WERI-Rb-1 (cell line): Measurements from ENCODE around the gene EXOC3L1.
A peak's percentile ranks its signal among the peaks of the same experiment; 100 is the strongest.

Experiments used
- DNase-seq: peaks from one replicate; pipeline ENCODE4 v3.0.0-alpha.2; 2020
- H3K27ac ChIP-seq: fragments of 250-450 bp; sonication (Bioruptor Pico); 2 replicates; pipeline ENCODE4 v1.5.1; 2020; ENCODE audit warnings: mild to moderate bottlenecking, moderate library complexity
- H3K27me3 ChIP-seq: fragments of 250-450 bp; sonication (Bioruptor Pico); 2 replicates; pipeline ENCODE4 v1.5.1; 2021; ENCODE audit warnings: mild to moderate bottlenecking, low read depth, moderate library complexity; ENCODE audit not compliant: insufficient read depth, severe bottlenecking
- H3K36me3 ChIP-seq: fragments of 250-450 bp; sonication (Bioruptor Pico); 2 replicates; pipeline ENCODE4 v1.5.1; 2020; ENCODE audit warnings: mild to moderate bottlenecking, moderate library complexity
- H3K4me3 ChIP-seq: 2 replicates; pipeline ENCODE4 v1.5.1; 2011; ENCODE audit warnings: low read depth, mild to moderate bottlenecking, control low read depth, low read length
- H3K9me3 ChIP-seq: fragments of 250-450 bp; sonication (Bioruptor Pico); 2 replicates; pipeline ENCODE4 v1.5.1; 2021; ENCODE audit warnings: mild to moderate bottlenecking, moderate library complexity; ENCODE audit not compliant: severe bottlenecking
- CTCF ChIP-seq: IDR thresholded peaks from 2 replicates; pipeline ENCODE4 v1.5.1; 2011; ENCODE audit warnings: low read depth, mild to moderate bottlenecking, control low read depth, inconsistent platforms, low read length

The EXOC3L1 gene

GRCh38 chr16:67206838-67207248 lies 16.9 kb upstream of the EXOC3L1 start:
- peak; percentile 77 for DNase-seq
- H3K27ac ChIP-seq = peak overlapping the region; percentile 59
- H3K4me3 ChIP-seq = no peak overlapping the region
- H3K9me3 ChIP-seq = no peaks in the 10 kb centered on the region
- no peak for TF ChIP-seq CTCF
- no peaks in the 10 kb centered on the region for H3K27me3 ChIP-seq
- H3K36me3 ChIP-seq = peaks cover 27% of the 10 kb centered on the region

GRCh38 chr16:67206129-67206837 lies 16.3 kb upstream of the EXOC3L1 start:
- TF ChIP-seq CTCF = no peak
- H3K9me3 ChIP-seq = no peaks in the 10 kb centered on the region
- no peak overlapping the region for H3K4me3 ChIP-seq
- peaks cover 33% of the 10 kb centered on the region for H3K36me3 ChIP-seq
- H3K27me3 ChIP-seq = no peaks in the 10 kb centered on the region
- peak overlapping the region; percentile 59; the same call in 1 of the 2 replicates for H3K27ac ChIP-seq
- no peak for DNase-seq

- no peak for TF ChIP-seq CTCF
- H3K36me3 ChIP-seq = peaks cover 42% of the 10 kb centered on the region
Observed at GRCh38 chr16:67204076-67204475, 14.1 kb upstream of the EXOC3L1 start.

GRCh38 chr16:67202956-67203493 lies 13.1 kb upstream of the EXOC3L1 start:
- H3K36me3 ChIP-seq = peaks cover 53% of the 10 kb centered on the region
- no peak for TF ChIP-seq CTCF
- no peak overlapping the region for H3K27ac ChIP-seq
- no peak for DNase-seq
- H3K27me3 ChIP-seq = no peaks in the 10 kb centered on the region
- no peaks in the 10 kb centered on the region for H3K9me3 ChIP-seq
- no peak overlapping the region for H3K4me3 ChIP-seq

More at GRCh38 chr16:67204076-67204475, 14.1 kb upstream of the EXOC3L1 start:
- Histone ChIP-seq H3K4me3 (no peak overlapping the region), H3K27me3 (no peaks in the 10 kb centered on the region), H3K27ac (no peak overlapping the region), H3K9me3 (no peaks in the 10 kb centered on the region)
- DNase-seq = no peak

GRCh38 chr16:67202426-67202825 lies 12.5 kb upstream of the EXOC3L1 start:
- no peak overlapping the region for H3K4me3 ChIP-seq
- no peak overlapping the region for H3K27ac ChIP-seq
- H3K36me3 ChIP-seq = peaks cover 57% of the 10 kb centered on the region
- TF ChIP-seq CTCF = no peak
- DNase-seq = no peak
- no peaks in the 10 kb centered on the region for H3K27me3 ChIP-seq
- H3K9me3 ChIP-seq = no peaks in the 10 kb centered on the region
